Upper lobe of left lung (tissue), 6 donors: ENCODE data around the gene FCN3. TPM values are rescaled to one million over a fixed set of nuclear protein-coding genes. Genes with fewer than 3 reads are reported as not detected.
A peak's percentile ranks its signal among the peaks of the same experiment; 100 is the strongest.

Experiments used
- ATAC-seq, 2 donors: fragments of 200-7000 bp; cut with Tn5 transposase; one replicate each; pipeline ENCODE4 v1.9.1; 2022; ENCODE audit warnings: mild to moderate bottlenecking in 2 of 2, moderate library complexity in 2 of 2; ENCODE audit not compliant: low FRiP score in 2 of 2
- DNase-seq, 2 donors: peaks; one replicate each; pipeline ENCODE4 v3.0.0-alpha.2; 2019 to 2020
- H3K27ac ChIP-seq, 4 donors: fragments of 200-600 bp; sonication (generic); one replicate each; pipeline ENCODE4 v1.5.1; 2016 to 2019
- H3K27me3 ChIP-seq, 4 donors: fragments of 200-600 bp; sonication (generic); one replicate each; pipeline ENCODE4 v1.5.1; 2017 to 2019
- H3K36me3 ChIP-seq, 4 donors: fragments of 200-600 bp; sonication (generic); one replicate each; pipeline ENCODE4 v1.5.1; 2016 to 2019
- H3K4me1 ChIP-seq, 4 donors: fragments of 200-600 bp; sonication (generic); one replicate each; pipeline ENCODE4 v1.5.1; 2018 to 2019
- H3K4me3 ChIP-seq, 4 donors: fragments of 200-600 bp; sonication (generic); one replicate each; pipeline ENCODE4 v1.5.1; 2017 to 2019; ENCODE audit warnings: mild to moderate bottlenecking in 2 of 4, moderate library complexity in 1 of 4
- H3K9me3 ChIP-seq, 4 donors: fragments of 200-600 bp; sonication (generic); one replicate each; pipeline ENCODE4 v1.5.1; 2018 to 2019
- CTCF ChIP-seq, 6 experiments: fragments of 450-650 bp in 4 of 6; fragments of 200-600 bp in 2 of 6; sonication (generic) in 2 of 6; IDR thresholded peaks; one replicate each; pipeline ENCODE4 v1.5.1; 2016 to 2019; ENCODE audit warnings: antibody characterized with exemption in 6 of 6
- EP300 ChIP-seq, 4 donors: sonication (generic); formaldehyde crosslinking; IDR thresholded peaks; one replicate each; pipeline ENCODE4 v1.5.1; 2017; ENCODE audit warnings: antibody characterized with exemption in 4 of 4, control low read depth in 2 of 4
- POLR2A ChIP-seq, 4 donors: fragments of 450-650 bp; IDR thresholded peaks; one replicate each; pipeline ENCODE4 v1.5.1; 2016 to 2017; ENCODE audit warnings: antibody characterized with exemption in 4 of 4, mild to moderate bottlenecking in 2 of 4
- POLR2AphosphoS5 ChIP-seq, 2 donors: sonication (generic); formaldehyde crosslinking; IDR thresholded peaks; one replicate each; pipeline ENCODE4 v1.5.1; 2017; ENCODE audit warnings: antibody characterized with exemption in 2 of 2
- WGBS, 2 donors: methylation state at CpG; one replicate each; pipeline ENCODE4 v1.1.5; 2017 to 2018; 5-methylcytosine and 5-hydroxymethylcytosine counted together
- total RNA-seq, 6 donors: library from RNA; depleted of rRNA in 4 of 6; stranded (reverse); fragments of >200 nt in 4 of 6; gene quantifications; one replicate each; pipeline versions ENCODE4 v1.1.0 to v1.2.1, GENCODE V29; 2016 to 2021
- donor health status: DM: no; HTN: no; CAD: no; lungs with moderate emphysema.
- donor health status: DM: no; HTN: yes; CAD: no; lungs with severe emphysema.

FCN3 gene
- total RNA-seq, 6 donors from 2014 or later: 145 to 1,319 (median 555) TPM

- Histone ChIP-seq H3K27ac (no peak overlapping the region), H3K9me3 (no peaks in the 10 kb centered on the region), H3K27me3 (no peaks in the 10 kb centered on the region), H3K4me1 (peaks cover 2 to 17% (median 14%) of the 10 kb centered on the region in 4 donors), H3K36me3 (peaks cover 13 to 60% (median 51%) of the 10 kb centered on the region in 4 donors), H3K4me3 (no peak overlapping the region)
- DNase-seq (no peak), ATAC-seq (no peak)
- no peak for TF ChIP-seq POLR2A (IDR thresholded peaks at IDR 0.05)
- no peak for TF ChIP-seq CTCF (IDR thresholded peaks at IDR 0.05)
- no peak for TF ChIP-seq POLR2AphosphoS5 (IDR thresholded peaks at IDR 0.05)
- no peak for TF ChIP-seq EP300 (IDR thresholded peaks at IDR 0.05)
- WGBS, 2 donors: 94% methylated on average over 5 of the region's 5 CpGs
These were observed 37.9 kb downstream of the FCN3 start for GRCh38 chr1:27336756-27337155.

- TF ChIP-seq POLR2AphosphoS5 (IDR thresholded peaks at IDR 0.05) (no peak), CTCF (IDR thresholded peaks at IDR 0.05) (no peak), POLR2A (IDR thresholded peaks at IDR 0.05) (no peak), EP300 (IDR thresholded peaks at IDR 0.05) (no peak)
- DNase-seq: no peak
- Histone ChIP-seq H3K9me3 (no peaks in the 10 kb centered on the region), H3K4me1 (peaks cover 0 to 13% (median 6%) of the 10 kb centered on the region in 4 donors), H3K4me3 (no peak overlapping the region), H3K36me3 (peaks cover 14 to 70% (median 58%) of the 10 kb centered on the region in 4 donors), H3K27ac (no peak overlapping the region), H3K27me3 (no peaks in the 10 kb centered on the region)
- 96 to 97% methylated on average over 16 to 17 of the region's 17 CpGs for WGBS, 2 donors
- ATAC-seq: no peak
These were observed 38.9 kb downstream of the FCN3 start for GRCh38 chr1:27335506-27336422.

GRCh38 chr1:27333717-27334279 is 40.8 kb downstream of the FCN3 start:
- no peak overlapping the region for H3K4me3 ChIP-seq
- peaks cover 14 to 79% (median 60%) of the 10 kb centered on the region in 4 donors for H3K36me3 ChIP-seq
- no peak overlapping the region for H3K27ac ChIP-seq
- DNase-seq (no peak), ATAC-seq (no peak)
- TF ChIP-seq EP300 (IDR thresholded peaks at IDR 0.05): no peak
- no peak for TF ChIP-seq POLR2AphosphoS5 (IDR thresholded peaks at IDR 0.05)
- TF ChIP-seq POLR2A (IDR thresholded peaks at IDR 0.05): no peak
- TF ChIP-seq CTCF (IDR thresholded peaks at IDR 0.05): no peak
- WGBS, 2 donors: 93 to 95% methylated on average over 8 to 17 of the region's 17 CpGs
- no peaks in the 10 kb centered on the region for H3K9me3 ChIP-seq
- H3K27me3 ChIP-seq: no peaks in the 10 kb centered on the region
- H3K4me1 ChIP-seq: peaks cover under 1 to 13% (median 6%) of the 10 kb centered on the region in 4 donors

- peak; percentile 67 to 76 for ATAC-seq
- 67 to 87% methylated on average over 8 to 11 of the region's 11 CpGs for WGBS, 2 donors
These were observed 41.9 kb downstream of the FCN3 start for GRCh38 chr1:27332536-27333281.

More at GRCh38 chr1:27332536-27333281, 41.9 kb downstream of the FCN3 start:
- peak in 1 of 2 donors; percentile 56 for DNase-seq
- no peak overlapping the region for H3K4me3 ChIP-seq
- H3K9me3 ChIP-seq: no peaks in the 10 kb centered on the region
- H3K36me3 ChIP-seq: peaks cover 14 to 87% (median 60%) of the 10 kb centered on the region in 4 donors
- no peaks in the 10 kb centered on the region for H3K27me3 ChIP-seq
- peaks cover 2 to 15% (median 8%) of the 10 kb centered on the region in 4 donors for H3K4me1 ChIP-seq
- no peak for TF ChIP-seq POLR2AphosphoS5 (IDR thresholded peaks at IDR 0.05)
- no peak for TF ChIP-seq POLR2A (IDR thresholded peaks at IDR 0.05)
- TF ChIP-seq EP300 (IDR thresholded peaks at IDR 0.05): no peak
- peak; percentile 76 to 87 (median 82) for TF ChIP-seq CTCF (IDR thresholded peaks at IDR 0.05)
- H3K27ac ChIP-seq: peak overlapping the region in 1 of 4 donors; percentile 17
